ENCODE data around the gene UBE2J2. TPM values are rescaled to one million over a fixed set of nuclear protein-coding genes. Genes with fewer than 3 reads are reported as not detected.
A peak's percentile ranks its signal among the peaks of the same experiment; 100 is the strongest.

Gene UBE2J2
- total RNA-seq, 2 donors from 2014 or later: 23.6 to 39.2 TPM

DNA sequence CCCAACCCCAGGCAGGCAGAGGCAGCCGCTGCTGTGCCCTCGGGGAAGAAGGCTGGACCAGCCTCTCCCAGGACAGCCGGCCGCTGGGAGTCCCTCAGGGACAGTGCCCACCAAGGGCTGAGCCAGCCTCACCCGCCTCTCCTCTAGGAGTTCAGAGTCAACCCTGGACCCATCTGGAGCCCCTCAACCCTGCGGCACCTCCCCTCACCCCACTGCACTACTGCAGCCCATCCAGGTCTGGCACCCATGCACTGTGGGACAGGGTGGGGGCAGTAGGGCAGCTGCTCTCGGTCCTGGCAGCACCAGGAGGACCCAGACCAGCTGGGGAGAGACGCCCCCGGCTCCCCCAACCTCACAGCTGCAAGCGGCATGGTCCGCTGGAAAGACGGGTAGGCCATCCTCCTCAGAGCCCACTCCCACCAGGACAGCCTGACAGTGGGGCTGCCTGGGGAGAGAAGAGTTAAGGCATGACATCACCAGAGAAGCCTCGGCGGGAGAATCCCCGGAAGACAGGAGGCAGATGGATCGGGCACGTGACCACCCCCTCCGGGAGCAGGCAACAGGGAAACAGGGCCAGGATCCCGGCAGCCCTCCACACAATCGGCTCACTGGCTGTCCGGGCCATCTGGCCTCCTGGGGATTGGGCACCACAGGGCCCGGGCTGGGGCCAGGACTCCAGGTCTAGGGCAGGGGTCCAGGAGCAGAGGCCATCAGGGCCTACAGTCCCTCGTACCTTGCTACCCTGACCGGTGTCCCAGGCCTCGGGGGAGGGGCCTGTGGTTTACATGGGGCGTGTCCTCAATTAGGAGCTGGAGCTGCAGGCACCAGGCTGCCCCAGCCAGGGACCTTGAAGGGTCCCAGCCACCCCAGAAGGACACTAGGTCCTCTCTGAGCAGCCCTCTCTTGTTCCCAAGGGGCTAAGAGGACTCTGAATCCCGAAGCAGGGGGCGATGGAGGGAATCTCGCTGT, 31.0 kb upstream of the UBE2J2 start:
- no peak for ATAC-seq
- H3K27me3 ChIP-seq: no peaks in the 10 kb centered on the region
- TF ChIP-seq, protein P1, sequence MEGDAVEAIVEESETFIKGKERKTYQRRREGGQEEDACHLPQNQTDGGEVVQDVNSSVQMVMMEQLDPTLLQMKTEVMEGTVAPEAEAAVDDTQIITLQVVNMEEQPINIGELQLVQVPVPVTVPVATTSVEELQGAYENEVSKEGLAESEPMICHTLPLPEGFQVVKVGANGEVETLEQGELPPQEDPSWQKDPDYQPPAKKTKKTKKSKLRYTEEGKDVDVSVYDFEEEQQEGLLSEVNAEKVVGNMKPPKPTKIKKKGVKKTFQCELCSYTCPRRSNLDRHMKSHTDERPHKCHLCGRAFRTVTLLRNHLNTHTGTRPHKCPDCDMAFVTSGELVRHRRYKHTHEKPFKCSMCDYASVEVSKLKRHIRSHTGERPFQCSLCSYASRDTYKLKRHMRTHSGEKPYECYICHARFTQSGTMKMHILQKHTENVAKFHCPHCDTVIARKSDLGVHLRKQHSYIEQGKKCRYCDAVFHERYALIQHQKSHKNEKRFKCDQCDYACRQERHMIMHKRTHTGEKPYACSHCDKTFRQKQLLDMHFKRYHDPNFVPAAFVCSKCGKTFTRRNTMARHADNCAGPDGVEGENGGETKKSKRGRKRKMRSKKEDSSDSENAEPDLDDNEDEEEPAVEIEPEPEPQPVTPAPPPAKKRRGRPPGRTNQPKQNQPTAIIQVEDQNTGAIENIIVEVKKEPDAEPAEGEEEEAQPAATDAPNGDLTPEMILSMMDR (IDR thresholded peaks at IDR 0.05): no peak
- TF ChIP-seq POLR2A (IDR thresholded peaks at IDR 0.05): peak in 1 of 3 donors; percentile 20
- no peaks in the 10 kb centered on the region for H3K36me3 ChIP-seq (replicated peaks in 1 of 2; ENCODE audit: insufficient read depth in 1 of 2, low read depth in 2 of 2)
- intact Hi-C loops (cut with DNase I): no loop called here
- no peaks in the 10 kb centered on the region for H3K9me3 ChIP-seq
- peaks cover 39% of the 10 kb centered on the region for H3K4me1 ChIP-seq
- WGBS, 2 donors: 18 to 53% methylated on average over 4 to 25 of the region's 29 CpGs
- DNase-seq: peak; percentile 55 to 76 (median 74)
- no peak overlapping the region for H3K4me3 ChIP-seq
- H3K27ac ChIP-seq: peak overlapping the region; percentile 15 to 81 (median 52)

DNA sequence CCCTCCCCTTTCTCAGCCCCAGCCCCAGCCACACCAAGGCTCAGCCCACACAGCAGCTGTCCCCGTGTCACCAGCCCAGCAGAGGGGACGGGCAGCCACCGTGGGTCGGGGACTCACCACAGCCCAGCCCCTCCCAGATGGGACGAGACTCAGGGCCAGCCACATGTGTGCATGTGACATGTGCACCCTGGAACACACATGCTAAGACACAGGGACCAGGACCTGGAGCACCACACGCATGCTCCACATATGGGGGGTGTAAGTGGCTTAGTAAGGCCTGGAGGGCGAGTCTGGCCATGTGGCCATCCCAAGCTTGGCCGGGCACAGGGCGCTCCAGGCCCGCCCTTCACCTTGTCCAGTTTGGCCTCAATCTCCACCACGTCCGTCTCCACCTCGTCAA, 30.1 kb upstream of the UBE2J2 start:
- intact Hi-C loops (cut with DNase I): no loop called here
- ATAC-seq (no peak), DNase-seq (no peak)
- WGBS, 2 donors: 90 to 96% methylated on average over 7 to 13 of the region's 13 CpGs
- TF ChIP-seq POLR2A (IDR thresholded peaks at IDR 0.05): no peak
- TF ChIP-seq, protein P1 (IDR thresholded peaks at IDR 0.05): no peak
- Histone ChIP-seq H3K4me3 (no peak overlapping the region), H3K9me3 (no peaks in the 10 kb centered on the region), H3K4me1 (peaks cover 33% of the 10 kb centered on the region), H3K36me3 (replicated peaks in 1 of 2; ENCODE audit: insufficient read depth in 1 of 2, low read depth in 2 of 2) (no peaks in the 10 kb centered on the region), H3K27me3 (no peaks in the 10 kb centered on the region), H3K27ac (no peak overlapping the region)

DNA sequence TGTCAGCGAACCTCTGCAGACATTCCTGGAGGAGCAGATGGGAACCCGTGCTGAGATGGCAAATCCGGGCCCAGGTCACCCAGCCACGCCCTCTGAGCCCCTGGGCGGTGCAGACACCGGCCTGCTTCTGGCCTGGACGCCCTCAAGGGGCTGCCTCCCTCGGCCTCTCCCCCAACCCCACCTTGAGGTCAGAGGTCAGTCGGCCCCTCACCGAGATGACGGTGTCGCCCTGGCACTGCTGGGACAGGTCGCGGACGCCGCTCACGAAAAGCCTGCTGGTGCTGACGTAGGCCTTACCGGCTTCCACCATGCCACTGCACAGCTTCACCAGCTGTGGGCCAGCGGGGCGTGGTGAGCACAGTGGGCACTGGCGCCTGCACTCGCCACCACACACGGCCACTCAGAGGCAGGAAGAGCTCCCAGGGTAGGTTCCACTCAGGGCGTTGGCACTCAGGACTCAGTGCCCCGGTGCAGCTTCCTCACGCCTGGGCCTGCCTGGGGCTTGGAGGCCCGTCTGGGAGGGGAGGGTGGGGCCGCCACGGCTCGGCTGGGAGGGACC, 29.4 kb upstream of the UBE2J2 start:
- Histone ChIP-seq H3K4me3 (no peak overlapping the region), H3K9me3 (no peaks in the 10 kb centered on the region), H3K27me3 (no peaks in the 10 kb centered on the region), H3K36me3 (replicated peaks in 1 of 2; ENCODE audit: insufficient read depth in 1 of 2, low read depth in 2 of 2) (no peaks in the 10 kb centered on the region), H3K4me1 (peaks cover 33% of the 10 kb centered on the region), H3K27ac (no peak overlapping the region)
- TF ChIP-seq, protein P1 (IDR thresholded peaks at IDR 0.05): no peak
- no peak for TF ChIP-seq POLR2A (IDR thresholded peaks at IDR 0.05)
- intact Hi-C loops (cut with DNase I): no loop called here
- no peak for DNase-seq
- WGBS, 2 donors: 81% methylated on average over 24 of the region's 31 CpGs; no CpG with 5 or more reads in 1 of the 2 donors
- ATAC-seq: no peak

DNA sequence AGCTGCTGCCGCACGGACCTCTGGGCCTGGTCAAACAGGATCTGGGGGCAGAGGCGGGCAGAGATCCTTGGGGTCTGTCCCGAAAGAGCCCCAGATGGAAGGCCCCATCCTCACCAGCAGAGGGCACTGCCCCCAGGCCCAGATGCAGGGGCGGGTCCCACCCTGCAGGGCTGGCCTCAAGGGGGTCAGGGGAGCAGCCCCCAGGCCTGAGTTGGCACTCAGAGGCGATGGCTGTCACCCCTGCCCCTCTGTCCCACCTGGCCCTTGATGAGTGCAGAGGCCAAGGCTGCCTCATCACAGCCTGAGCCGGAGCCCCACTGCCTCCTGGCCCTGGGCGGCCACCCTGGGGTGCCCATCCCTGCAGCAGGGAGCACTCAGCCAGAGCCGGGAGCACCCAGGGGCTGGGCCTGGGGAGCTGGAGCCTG, 28.4 kb upstream of the UBE2J2 start:
- Histone ChIP-seq H3K4me1 (peaks cover 30% of the 10 kb centered on the region), H3K27ac (no peak overlapping the region), H3K4me3 (no peak overlapping the region), H3K27me3 (no peaks in the 10 kb centered on the region), H3K9me3 (no peaks in the 10 kb centered on the region), H3K36me3 (replicated peaks in 1 of 2; ENCODE audit: insufficient read depth in 1 of 2, low read depth in 2 of 2) (no peaks in the 10 kb centered on the region)
- DNase-seq: no peak
- no peak for ATAC-seq
- intact Hi-C loops (cut with DNase I): no loop called here
- WGBS, 2 donors: 88% methylated on average over 9 of the region's 9 CpGs; no CpG with 5 or more reads in 1 of the 2 donors
- no peak for TF ChIP-seq POLR2A (IDR thresholded peaks at IDR 0.05)
- TF ChIP-seq, protein P1 (IDR thresholded peaks at IDR 0.05): peak in 6 of 7 experiments; percentile 15 to 29 (median 18)

Measured in body of pancreas (tissue), 4 donors.